HG02678 (cell line): ENCODE measurements around the gene ARPIN.
"Not testable (repeated sequence)": the region's sequence is repeated elsewhere in the genome, so short reads cannot be mapped to it uniquely, and the experiment has no call there.

Experiments used
- ATAC-seq: cut with Tn5 transposase; IDR thresholded peaks from one replicate; pipeline ENCODE4 v1.9.1; 2021; ENCODE audit warnings: mild to moderate bottlenecking, moderate library complexity; ENCODE audit not compliant: unreplicated experiment

The ARPIN gene

DNA sequence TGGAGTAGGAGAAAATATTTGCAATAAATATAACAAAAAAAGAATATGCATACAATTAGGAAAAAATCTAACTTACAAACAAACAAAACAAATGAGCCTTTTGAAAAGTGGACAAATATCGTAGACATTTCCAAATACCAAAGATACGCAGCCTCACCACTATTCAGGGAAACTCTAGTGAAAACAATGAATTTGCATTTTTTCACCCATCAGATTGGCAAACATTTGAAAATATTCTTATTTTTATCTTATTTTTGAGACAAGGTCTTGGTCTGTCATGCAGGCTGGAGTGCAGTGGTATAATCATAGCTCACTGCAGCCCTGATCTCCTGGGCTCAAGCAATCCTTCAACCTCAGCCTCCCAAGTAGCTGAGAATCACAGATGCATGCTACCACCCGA lies 34.4 kb downstream of the ARPIN start:
- no peak for ATAC-seq

DNA sequence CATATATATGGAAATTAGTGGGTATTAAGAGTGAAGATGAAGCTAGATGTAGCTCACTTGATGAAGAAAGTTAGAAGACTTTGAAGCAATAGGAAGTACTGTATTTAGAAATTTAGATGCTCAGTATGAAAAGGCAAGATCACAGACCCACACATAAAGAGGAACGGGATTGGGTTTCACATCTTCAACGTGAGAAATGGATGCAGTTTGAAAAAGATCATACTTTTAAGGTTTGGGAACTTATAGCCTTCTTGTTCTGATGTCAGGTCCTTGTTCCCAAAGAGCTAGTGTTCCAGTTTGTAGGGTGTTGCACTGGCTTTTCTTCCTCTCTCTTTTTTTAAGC lies 35.7 kb downstream of the ARPIN start:
- ATAC-seq: no peak

DNA sequence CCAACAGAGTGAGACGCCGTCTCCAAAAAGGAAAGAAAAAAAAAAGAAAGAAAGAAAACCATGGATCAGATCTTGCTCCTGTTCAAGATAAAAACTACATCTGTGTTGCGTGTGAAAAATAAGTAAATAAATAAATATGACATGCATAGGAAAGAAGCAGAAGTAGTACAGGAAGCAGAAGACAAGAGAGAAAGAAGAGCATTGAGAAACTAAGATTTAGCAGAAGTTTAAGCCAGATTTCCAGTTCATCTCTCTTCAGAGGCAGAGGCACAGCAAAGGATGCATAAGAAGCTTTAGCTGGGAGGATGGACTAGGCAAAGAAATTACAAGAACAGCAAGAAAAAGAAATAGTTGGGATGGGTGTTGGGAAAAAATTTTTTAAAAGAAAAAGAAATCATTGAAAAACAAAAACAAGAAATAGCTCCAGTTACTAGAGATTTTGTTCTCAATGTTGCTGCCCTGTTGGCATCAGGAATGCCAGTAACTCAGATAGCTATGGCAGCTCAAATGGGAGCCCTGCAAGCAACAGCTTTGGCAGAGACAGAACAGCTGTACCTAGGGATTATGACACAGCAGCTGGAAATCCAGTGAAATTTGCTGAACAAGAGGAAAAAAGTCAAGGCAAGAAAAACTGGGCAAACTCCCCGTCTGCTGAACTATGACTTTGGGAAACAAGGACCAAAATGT lies 36.2 kb downstream of the ARPIN start:
- no peak for ATAC-seq

DNA sequence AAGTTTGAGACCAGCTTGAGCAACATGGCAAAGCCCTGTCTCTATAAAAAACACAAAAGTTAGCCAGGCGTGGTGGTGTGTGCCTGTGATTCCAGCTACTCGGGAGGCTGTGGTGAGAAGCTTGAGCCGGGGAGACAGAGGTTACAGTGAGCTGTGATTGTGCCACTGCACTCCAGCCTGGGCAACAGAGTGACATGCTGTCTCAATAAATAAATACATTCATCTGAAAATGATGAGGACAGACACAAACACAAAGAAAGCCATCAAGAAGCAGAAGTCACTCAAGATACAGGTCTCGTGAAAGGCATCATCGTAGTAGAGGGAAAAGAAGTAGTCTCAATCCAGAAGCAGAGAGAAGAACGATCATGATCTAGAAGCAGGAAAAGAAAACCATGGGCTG lies 37.0 kb downstream of the ARPIN start:
- ATAC-seq: no peak

DNA sequence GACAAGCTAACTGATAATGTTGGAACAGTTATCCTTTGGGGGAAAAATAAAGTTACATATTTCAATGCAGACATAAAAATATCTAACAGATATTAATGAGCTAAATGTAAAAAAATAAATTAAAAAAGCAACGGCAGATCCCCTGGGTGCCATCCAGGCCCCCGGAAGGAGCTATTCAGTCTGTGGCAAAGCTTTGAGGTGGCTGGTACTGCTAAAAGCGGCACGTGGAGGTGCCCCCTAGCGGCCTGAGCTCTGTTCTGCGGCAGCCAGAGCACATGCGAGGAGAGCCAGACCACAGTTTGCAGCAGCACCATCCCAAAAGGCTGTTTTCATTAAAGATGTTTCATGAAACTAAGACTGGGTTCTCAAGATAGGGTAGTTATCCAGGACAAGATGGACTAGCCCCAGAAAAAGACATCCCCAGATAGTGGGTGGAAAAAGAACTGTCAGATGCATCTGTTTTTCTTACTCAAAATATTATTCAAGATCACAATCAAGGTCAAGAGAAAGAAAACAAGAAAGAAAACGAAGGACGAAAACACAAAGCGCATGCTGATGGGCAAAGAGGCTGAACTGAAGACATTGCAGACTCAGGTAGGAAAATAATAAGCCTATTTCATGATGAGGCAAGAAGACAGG lies 37.7 kb downstream of the ARPIN start:
- ATAC-seq: peak; percentile 79

DNA sequence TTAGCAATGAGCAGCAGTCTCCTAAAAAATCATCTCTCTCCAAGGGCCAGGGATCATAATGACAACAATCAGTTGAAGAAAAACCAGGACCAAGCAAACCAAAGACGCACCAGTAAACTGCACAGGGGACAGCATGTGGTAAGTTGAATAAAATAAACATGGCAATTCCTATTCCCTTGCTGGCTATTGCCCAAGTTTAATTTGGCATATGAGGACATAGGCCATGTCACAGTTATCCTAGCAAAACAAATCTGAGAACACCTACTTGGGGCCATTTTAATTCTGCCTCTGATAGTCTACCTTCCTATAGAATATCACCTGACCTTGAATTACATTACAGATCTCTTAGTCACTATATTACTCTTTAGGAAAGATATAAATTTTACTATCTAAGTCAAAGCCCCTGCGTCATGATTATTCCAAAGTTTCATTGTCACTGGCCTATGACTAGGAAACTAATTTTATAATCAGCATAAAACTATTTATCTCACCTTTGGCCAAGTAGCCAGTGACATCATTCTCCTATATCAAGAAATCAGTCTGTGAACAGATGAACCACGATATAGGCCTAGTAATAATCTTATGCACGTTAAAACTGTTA lies 42.0 kb downstream of the ARPIN start:
- no peak for ATAC-seq

DNA sequence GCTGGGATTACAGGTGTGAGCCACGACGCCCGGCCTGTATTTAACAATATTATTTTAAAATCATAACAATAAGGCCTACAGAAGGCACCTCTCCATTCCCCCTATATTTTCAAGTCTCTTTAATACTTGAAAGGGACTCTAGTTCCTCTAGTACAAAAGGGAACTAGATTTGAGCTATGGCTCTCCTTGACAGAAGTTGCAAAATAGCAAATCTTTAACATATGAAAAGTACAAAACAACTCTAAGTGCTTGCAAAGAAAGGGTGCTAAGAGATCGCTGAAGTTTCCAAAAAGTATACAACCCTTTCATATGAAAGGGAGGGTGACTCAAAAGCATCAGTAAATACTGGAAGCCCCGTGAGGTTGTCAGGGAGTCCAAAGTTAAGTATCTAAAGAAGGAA lies 42.7 kb downstream of the ARPIN start:
- no peak for ATAC-seq

DNA sequence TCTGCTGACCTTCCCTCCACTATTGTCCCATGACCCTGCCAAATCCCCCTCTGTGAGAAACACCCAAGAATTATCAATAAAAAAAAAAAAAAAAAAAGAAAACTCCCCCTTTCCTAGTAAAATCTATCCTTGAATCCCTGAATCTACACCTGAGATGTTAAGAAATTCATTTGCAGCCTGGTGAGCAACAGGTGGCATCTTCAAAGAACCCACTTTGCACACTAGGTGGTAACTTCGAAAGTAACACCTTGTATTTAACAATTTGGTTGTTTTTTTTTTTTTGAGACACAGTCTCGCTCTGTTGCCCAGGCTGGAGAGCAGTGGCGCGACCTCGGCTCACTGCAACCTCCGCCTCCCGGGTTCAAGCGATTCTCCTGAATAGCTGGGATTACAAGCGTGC lies 43.3 kb downstream of the ARPIN start:
- not testable (repeated sequence) for ATAC-seq

DNA sequence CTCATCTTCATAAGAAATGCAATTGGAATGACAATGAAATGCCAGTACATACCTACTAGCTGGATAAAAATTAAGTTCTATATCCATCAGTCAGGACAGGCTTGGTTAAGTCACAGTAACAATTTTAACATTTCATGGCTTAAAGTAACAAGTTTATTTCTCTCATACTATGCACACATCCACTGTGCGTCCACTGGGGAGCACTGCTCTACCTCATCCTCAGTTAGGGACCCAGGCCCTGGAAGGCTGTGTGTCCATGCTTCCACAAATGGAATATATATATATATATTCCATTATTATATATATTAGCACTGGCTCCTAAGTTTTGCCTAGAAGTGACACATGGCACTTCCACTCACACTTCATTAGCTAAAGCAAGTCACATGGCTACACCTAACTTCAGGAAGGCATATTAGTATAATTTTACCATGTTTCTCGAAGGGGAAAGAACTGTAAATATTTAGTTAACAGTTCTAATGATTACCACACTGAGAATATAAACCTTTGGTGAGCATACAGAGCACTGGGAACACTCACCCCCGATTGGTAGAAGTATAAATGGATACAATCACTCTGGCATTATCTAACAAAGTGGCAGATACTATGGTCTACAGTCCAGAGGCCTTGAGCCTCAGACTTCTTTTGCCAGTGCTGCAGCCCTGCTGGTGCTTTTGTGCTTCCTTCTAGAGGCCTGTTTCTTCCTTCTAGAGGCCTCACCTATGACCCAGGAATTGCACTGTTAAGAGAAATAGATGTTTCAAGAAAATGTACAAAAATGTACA lies 47.6 kb downstream of the ARPIN start:
- ATAC-seq: no peak

DNA sequence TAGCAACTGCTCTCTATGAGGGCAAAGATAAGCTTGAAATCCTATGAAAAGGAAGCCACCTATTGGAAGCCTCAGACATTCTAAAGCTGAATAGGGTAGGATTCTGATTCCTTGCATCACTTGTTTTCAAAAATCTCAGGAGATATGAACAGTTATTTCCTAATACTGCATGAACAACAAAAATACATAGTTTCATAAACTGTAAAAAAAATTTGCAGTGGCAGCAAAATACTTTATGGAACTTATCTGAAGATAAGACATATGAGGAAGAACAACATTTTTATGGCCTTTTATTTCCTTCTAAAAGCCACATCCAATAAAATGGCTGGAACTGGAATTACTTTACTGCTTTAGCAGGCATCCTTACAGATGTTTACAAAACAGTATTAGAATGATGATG lies 48.8 kb downstream of the ARPIN start:
- no peak for ATAC-seq

DNA sequence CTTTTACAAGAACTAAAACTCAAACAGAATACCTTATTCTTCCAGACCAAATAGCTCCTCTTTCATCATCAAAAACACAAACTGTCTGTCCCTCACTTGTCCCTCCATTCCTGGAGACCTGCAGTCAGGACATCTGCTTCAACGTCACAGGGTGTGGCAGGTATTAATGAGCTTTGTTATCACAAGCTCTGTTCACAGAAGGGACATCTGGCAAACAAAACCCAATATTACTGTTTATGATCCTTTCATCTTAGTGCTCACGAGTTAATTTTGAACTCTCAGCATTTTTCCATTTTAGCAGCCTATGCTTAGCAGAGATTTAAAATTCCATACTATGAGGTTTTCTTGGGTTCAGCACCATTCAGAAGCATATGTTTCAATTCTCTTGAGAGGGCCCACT lies 51.9 kb downstream of the ARPIN start:
- no peak for ATAC-seq

DNA sequence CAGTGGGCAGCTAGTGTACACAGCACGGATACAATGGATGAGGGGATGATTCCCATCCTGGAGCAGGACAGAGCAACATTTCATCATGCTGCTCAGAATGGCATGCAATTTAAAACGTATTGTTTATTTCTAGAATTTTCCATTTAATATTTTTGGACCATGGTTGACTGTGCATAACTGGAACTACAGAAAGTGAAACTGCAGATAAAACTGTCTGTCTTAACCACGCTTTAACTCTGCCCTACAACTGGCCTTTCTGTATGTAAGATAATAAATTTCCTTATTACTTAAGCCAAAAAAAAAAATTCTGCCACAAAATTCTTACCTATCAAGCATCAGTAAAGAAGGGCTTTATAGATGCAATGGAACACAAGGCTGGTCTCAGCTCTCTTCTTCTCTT lies 52.3 kb downstream of the ARPIN start:
- no peak for ATAC-seq

DNA sequence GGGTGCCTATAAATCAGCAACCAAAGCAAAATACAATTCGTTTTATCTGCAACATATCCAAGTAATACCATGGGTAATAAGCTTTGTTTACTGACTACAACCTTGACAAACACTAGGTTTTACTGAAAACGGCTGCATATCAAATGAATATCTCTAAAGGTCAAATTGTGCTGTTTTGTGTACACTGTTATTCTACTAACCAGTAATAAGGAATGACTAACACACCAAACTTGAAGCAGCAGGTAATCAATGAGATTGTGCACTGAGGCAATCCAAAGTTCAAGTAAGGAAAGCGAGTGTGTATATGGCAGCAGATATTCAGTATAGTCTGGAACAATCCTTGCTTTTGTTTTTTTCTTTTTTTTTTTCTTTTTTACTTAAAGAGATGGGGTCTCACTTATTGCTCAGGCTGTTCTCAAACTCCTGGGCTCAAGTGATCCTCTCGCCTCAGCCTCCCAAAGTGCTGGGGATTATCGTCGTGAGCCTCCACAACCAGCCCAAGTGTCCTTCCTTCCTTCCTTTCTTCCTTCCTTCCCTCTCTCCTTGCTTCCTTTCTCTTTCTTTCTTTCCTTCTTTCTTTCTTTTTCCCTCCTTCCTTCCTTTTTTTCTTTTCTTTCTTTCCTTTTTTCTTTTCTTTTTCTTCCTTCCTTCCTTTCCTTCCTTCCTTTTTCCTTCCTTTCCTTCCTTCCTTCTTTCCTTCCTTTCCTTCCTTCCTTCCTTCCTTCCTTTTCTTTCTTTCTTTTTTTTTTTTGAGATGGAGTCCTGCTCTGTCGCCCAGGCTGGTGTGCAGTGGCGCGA lies 53.9 kb downstream of the ARPIN start:
- no peak for ATAC-seq

DNA sequence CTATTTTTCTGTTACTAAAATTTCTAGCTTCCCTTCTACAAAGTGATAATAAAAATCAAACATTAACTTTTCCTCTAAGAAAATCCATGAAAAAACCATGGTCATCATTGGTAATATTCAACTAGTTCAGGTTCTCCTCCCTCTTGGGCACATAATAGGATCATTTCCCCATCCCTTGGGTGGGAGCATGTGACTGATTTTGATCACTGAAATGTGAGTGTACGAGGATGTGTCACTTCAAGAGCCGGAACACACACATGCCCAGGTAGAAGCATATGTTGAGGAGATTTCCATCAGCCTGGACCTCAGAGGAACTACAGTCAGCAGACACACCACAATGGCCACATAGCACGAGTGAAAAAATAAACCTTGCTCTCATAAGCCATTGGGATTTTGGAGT lies 55.1 kb downstream of the ARPIN start:
- no peak for ATAC-seq

DNA sequence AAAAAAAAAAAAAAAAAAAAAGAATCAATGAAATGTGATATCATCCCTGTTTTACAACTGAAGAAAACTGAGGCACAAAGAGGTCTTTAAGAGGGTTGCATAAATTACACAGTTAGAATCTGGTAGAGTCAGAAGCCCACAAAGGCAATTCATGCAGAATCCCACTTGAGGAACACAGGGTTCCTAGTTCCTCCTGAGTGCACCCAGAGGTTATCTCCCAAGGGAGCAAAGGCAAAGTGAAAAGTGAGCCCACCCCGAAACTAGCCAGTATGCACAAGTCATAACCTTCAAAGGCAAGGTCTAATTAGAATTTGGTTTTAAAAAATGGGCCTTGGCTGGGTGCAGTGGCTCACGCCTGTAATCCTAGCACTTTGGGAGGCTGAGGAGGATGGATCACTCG lies 56.8 kb downstream of the ARPIN start:
- no peak for ATAC-seq

DNA sequence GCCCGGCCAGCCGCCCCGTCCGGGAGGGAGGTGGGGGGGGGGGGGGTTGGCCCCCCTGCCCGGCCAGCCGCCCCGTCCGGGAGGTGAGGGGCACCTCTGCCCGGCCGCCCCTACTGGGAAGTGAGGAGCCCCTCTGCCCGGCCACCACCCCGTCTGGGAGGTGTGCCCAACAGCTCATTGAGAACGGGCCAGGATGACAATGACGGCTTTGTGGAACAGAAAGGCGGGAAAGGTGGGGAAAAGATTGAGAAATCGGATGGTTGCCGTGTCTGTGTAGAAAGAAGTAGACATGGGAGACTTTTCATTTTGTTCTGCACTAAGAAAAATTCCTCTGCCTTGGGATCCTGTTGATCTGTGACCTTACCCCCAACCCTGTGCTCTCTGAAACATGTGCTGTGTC lies 57.9 kb downstream of the ARPIN start:
- ATAC-seq: not testable (repeated sequence)

DNA sequence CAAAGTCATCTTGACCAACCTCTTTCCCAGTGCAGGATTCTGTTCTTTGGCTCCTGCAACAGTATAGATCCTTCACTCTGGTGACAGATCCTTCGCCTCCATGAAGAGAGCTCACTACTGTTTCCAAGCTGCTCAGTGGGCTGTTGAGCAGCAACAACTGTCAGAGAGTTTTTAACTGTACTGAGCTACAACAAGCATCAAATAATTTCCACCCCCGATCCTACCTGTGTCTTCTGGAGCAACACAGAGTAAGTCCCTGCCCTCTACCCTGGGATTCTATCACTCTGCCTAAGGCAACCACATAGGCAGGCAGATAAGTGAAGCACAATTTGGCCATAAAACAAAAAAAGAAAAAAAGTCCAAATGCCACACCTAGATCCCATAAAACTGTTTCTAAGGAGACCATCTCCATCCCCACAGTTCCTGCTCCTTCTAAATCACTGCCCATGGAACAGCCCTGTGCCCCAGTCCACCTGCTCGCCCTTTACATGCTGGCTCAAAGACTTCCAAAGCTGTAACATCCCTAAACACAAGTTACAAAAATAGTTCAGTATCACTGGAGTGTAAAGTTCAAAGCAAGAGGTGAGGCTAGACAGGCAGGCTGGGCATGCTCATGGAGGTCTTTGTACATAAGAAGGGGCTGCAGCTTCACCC lies 60.3 kb downstream of the ARPIN start:
- no peak for ATAC-seq

DNA sequence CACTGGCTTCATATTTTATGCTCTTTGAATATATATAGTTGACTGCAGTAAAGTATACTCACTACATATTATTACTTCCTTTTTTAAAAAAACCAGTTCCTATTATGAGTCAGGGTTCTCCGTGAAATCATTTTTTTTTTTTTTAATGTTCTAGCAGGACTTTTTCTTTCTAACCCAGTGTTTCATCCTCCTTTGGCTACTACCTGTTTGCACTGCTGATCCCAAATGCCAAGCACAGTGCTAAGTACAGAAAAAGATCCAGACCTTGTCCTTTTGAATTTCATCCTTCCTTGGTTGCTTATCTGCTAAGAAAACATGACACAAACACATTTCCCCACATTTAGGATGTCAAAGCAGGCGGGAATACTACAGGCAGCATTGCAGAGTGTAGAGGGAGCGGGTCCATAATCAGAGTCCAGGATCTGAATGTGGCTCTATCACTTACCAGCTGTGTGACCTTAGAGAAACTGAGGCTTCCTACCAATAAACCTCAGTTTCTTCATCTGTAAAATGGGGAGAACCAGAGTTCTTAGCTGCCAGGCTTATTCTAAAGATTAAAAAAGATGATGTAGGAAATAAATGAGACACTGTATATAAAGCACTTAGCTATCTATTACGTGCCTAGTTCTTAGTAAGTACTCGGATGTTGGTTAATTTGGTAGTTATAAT lies 60.9 kb downstream of the ARPIN start:
- peak; percentile 54 for ATAC-seq

DNA sequence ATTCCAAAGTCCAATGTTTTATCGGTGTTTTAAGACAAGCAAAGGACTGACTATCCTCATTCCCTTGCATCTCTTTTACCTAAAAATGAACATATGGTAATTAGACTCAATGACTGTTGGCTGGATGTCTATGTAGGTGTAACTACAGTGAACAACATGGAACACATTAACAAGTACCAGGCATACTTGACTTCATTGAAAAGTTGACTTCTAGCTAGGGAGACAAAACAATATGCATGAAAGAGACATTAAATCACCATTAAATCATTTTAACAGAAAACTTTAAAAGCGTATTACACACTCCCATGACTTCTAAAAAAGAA lies 63.8 kb downstream of the ARPIN start:
- no peak for ATAC-seq

DNA sequence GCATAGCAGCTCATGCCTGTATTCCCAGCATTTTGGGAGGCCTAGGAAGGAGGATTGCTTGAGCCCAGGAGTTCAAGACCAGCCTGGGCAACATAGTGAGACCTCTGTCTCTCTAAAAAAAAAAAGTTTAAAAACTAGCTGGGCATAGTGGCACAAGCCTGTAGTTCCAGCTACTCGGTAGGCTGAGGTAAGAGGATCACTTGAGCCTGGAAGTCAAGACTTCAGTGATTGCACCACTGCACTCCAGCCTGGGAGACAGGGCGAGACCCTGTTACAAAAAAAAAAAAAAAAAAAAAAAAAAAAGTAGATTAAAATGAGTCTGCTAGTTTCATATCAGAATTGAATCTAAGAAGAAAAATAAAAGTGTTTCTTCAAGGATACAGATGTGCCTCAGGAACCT lies 65.7 kb downstream of the ARPIN start:
- no peak for ATAC-seq
